Astrocyte (in vitro differentiated cells and primary cell): Measurements from ENCODE around the gene CIAPIN1.

ENCODE experiments used
- CTCF ChIP-seq: IDR thresholded peaks from 2 replicates; pipeline ENCODE4 v1.5.1; 2011; ENCODE audit warnings: low read depth, mild to moderate bottlenecking, inconsistent platforms, low read length, moderate library complexity; ENCODE audit not compliant: insufficient read depth
- EZH2 ChIP-seq: IDR thresholded peaks from 2 replicates; pipeline ENCODE4 v1.6.1; 2012; ENCODE audit warnings: mild to moderate bottlenecking, low read length, inconsistent platforms; ENCODE audit not compliant: insufficient read depth

GRCh38 chr16:57405097-57405496, 42.1 kb downstream of the CIAPIN1 start:
- TF ChIP-seq CTCF: no peak
- TF ChIP-seq EZH2: no peak
